HG03039 (cell line): ENCODE results near the gene RTL5.

ENCODE experiments used
- ATAC-seq: cut with Tn5 transposase; IDR thresholded peaks from one replicate; pipeline ENCODE4 v1.9.1; 2021; ENCODE audit warnings: mild to moderate bottlenecking, moderate library complexity; ENCODE audit not compliant: unreplicated experiment

The RTL5 gene

GRCh38 chrX:72130156-72130761 is 1.5 kb downstream of the RTL5 start:
- no peak for ATAC-seq

- ATAC-seq = no peak
Measured at GRCh38 chrX:72129661-72130060, 2.1 kb downstream of the RTL5 start.

- no peak for ATAC-seq
Measured at GRCh38 chrX:72128881-72129280, 2.8 kb downstream of the RTL5 start.

DNA sequence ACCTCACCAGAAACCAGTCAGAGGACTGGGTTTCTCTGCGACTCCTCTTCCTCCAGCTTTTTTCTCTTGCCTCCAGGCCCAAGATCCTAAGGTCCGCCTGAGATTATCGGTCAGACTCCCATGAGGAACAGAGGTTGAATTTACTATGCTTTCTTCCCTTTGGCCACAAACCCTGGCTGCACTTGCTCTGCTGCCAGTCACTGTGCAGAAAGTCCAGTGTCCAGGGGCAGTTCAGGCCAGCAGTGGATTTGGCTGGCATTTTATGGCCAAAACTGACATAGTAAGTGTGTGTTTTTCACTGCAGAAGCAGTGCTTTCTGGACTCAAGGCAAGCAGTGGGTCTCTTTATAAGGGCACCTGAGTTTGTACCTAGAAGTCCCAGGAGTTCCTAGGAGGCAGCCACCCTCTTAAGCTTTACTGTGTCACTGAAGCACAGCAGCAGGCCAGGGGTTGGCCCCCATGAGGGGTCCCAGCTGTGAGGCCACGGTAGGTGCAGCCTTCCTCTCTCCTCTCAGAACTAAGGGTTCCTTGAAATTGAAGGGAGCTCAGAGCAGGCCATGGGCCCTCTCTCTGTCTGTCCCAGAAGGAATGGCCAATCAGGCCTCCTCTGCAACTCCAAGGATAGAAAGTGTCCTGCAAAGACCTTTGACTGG is 3.4 kb downstream of the RTL5 start:
- ATAC-seq = no peak

DNA sequence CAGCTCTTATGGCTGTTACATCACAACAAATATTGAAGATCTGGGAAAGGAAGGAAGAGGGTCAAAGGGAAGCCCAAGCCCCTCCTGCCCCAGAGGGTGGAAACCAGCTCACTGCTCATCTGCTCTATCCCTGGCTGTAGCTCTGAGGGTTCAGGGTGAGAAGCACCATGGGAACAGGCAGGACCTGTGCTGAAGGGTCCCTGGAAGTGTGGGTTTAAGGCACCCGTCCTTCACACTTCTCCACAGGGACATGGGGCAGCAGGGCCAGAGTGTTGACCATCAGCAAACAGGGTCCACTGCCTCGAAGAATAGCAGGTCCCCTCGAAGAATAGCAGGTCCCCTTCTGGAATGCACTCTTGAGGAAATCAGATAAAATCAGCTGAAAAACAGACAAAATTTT is 4.4 kb downstream of the RTL5 start:
- no peak for ATAC-seq

DNA sequence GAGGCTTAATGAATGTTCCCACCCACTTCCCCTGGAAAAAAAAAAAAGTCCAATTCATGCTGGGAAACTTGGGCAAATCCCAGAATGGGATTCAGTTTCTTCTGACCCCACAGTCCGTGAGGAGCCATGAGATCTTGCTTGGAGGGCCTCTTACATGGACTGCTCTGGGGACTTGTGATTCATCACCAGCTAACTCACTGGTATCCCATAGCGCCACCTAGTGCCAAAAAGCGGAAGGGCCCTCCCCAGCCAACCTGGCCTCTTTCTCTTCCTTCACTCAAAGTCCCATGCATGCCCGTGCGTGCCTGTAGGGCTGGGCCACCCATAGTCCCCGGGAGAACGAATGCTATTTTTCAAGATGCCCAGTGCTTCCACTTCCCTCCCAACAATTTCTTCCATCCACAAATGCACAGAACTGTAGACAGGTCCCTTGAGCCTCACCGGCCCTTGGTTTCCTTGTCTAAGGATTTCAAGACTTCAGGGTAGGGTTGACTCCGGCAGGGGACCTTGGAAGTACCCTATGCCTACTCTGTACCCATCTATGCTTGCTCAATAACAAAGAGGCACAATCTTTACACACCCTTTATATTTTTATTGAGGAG is 5.1 kb downstream of the RTL5 start:
- ATAC-seq = peak; percentile 55

GRCh38 chrX:72126048-72126415 is 5.7 kb downstream of the RTL5 start:
- no peak for ATAC-seq

DNA sequence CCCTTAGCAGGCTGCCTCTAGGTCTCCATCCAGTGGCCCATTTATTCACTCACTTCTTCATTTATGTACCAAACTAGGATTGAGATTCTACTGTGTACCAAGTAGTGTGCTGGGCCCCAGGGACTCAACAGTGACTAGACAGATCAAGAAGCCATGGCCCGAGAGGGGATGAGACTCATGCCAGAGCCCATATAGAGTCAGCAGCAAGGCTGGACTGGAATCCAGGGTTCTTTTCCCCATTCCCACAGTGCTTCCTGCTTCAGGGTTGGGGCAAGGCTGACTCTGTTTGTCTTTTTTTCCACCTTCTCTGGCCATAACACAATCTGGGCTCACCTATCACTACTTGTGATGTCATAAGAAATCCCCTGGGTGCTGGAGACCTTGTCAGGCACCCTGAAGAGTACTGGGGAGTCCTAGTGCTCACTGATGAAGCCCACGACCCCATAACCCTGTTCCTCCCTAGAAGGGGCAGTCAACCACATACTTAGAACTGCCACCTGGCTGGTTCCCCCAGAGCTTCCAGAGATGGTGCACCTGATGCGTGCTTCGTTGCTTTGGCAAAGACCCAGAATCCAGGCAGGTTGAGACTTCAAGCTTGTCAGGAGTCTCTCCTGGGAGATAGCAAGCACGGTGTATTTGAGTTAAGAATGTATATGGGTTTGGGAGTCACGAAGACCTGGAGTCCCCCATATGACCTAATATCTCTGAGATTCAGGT is 6.2 kb downstream of the RTL5 start:
- no peak for ATAC-seq

GRCh38 chrX:72124540-72125201 is 7.0 kb downstream of the RTL5 start:
- ATAC-seq = no peak

GRCh38 chrX:72123471-72124185 is 8.1 kb downstream of the RTL5 start:
- no peak for ATAC-seq

DNA sequence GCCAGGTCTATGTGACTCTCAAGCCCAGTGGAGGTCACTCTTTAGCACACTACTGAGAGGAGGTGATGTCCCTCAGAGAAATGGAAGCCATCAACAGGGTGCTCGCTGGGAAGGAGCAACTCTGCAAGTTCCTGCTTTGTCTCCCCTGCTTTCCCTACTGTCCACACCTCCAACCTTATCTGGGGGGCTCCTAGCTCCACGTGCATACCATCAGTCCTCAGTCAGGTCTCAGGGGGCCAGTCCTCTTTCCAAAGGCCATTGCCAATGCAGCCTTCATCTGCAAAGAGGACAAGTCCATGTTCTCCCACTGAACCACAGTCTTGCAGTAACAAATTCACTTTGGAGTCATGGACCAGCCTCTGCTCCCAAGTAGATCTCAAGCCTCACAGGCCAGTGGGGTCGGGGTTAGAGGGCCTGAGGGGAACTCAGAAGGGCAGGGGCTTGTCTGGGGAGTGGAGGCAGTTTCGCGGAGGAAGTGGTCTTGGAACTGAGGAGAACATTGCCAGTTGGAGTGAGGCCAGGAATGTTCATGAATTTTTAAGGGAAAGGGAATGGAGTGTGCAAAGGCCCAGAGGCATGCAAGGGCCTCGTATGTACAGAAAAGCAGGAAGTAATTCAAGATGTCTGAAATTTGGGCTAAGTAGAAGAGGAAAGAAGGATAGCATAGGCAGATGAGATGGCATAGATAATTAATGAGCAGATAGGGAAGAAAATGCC is 8.9 kb downstream of the RTL5 start:
- ATAC-seq = no peak

DNA sequence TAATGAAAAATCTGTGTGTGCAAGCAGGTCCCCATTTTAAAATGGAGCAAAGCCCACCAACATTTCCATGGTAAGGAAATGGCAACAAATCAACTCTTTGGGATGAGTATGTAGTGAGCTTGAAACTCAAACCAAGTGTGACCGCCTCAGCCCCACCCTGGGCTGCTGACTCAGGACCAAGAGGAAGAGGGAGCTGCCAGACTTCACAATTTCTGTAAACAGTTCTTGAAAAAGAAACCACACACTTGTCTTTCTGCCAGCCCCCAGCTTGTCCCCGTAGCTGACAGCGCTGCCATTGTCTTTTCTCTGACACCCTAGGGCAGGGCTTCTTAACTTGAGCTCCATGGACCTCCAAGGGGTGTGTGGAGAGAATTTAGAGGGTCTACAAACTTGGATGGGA is 10.3 kb downstream of the RTL5 start:
- ATAC-seq = no peak

- ATAC-seq = no peak
Measured at GRCh38 chrX:72120837-72121236, 10.9 kb downstream of the RTL5 start.

DNA sequence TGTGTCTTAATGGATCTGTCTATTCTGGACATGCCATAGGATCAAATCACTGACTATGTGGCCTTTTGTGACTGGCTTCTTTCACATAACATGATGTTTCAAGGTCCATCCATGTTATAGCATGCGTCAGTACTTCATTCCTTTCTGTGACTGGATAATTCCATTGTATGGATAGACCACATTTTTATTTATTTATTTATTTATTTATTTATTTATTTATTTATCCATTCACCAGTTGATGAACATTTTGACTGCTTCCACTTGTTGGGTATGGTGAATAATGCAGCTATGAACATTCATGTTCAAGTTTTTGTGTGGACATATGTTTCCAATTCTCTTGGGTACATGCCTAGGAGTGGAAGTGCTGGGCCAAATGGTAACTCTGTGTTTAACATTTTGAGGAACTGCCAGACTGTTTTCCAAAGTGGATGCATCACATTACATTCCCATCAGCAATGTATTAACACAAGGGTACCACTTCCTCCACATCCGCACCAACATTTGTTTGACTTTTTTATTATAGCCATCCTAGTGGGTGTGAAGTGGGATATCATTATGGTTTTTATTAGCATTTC is 14.0 kb downstream of the RTL5 start:
- no peak for ATAC-seq

DNA sequence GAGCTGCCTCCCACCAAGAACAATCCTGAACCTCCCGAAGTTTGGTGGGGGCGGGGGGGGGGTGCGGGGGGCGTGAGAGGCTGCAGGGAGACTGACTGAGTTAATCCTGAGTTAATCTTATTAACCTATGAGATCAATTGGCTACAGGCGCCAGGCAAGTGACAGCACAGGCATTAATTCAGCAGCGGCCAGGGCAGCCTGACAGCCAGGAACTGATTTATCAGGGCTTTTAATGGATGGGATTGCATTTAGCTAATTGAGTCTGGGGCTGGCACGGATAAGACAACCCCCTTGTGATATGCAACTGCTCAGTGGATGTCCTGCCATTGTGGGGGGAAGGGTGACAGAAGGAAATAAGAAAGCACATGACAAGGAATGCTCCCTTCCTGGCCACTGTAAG is 16.3 kb downstream of the RTL5 start:
- ATAC-seq = no peak

DNA sequence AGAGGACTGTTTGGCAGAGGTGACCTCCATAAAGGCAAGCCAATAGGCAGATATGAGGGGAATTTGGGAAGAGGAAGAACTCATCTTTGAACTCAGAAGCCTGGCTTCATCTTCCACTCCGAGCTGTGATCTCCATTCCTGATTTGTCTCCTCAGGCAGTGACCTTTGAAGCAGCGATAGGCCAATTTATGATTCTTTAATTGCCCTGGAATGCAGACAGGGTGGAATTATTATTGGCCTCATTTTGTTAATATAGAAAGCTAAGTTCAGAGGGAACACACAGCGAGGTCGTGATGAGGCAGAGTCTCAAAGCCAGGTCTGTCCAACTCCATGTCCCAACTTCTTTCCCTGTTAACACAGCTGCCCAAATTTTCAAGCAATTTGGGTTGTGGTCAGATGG is 16.9 kb downstream of the RTL5 start:
- no peak for ATAC-seq

- no peak for ATAC-seq
Measured at GRCh38 chrX:72114306-72114705, 17.4 kb downstream of the RTL5 start.

DNA sequence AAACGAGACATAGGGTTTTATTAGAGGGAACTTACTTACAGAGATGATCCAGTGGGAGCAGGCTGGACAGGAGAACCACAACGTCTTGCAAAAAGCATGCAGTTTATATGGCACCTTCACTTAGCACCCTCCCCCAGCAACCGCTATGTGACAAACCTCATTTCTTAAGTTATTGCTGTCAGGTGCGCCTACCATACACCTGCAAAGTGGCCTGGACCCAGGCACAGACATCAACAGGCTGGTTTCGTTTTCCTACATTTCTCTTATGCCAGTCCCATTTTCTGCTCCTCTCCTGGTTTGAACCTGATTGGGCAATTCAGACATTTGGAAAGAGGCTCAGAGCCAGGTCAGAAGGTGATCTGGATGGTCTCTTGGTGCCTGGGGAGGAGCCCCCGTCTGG is 18.3 kb downstream of the RTL5 start:
- ATAC-seq = no peak

DNA sequence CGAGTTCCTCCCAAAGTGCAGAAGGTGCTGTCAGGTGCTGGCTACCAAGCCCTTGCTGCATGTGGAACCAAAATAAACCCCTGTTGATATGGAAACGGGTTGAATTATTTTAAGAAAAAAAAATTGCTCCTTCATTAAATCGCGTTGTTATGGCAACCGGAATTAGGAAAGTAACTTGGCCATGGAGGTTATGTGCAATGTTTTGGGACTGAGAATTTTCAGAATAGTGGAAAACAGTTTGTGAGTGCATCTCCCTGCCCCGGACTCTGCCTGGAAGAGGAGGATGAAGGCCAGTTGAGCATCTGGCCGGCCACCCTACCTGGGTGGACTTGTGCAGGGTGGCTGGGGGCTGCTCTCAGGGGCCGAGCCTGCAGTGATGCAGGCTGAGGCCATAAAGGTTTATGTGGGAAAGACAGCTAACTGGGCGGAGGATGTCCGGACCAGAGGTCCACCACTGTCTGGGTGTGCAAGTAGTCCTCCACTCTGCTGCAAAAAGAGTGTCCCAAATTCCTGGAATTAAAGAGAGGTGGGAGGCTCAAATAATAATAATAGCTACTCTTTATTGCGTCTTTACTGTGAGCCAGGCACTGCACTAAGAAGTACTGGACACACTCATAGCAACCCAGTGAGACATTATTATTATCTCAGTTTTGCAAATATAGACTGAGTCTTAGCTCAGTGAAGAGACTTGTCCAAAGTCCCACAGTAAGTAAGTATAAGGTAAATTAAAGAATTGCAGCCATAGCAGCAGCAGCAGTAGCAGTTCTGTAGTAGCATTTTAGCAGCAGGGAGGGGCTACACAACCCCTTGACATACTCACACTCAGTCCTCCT is 20.6 kb downstream of the RTL5 start:
- no peak for ATAC-seq
